OCI-LY3 (cell line): Measurements from ENCODE around the gene RTP5.
"Not testable (repeated sequence)": the region's sequence is repeated elsewhere in the genome, so short reads cannot be mapped to it uniquely, and the experiment has no call there.

Experiments used
- H2AFZ ChIP-seq: fragments of 200-600, 300-600 bp; shearing (Covaris generic); 2 replicates; pipeline ENCODE4 v1.6.0; 2014; ENCODE audit warnings: antibody characterized with exemption, low read depth, low read length
- H3K27ac ChIP-seq: fragments of 200-600, 300-600 bp; sonication (generic); 2 replicates; pipeline ENCODE4 v1.5.1; 2014; ENCODE audit warnings: mild to moderate bottlenecking, low read length, moderate library complexity, mixed read lengths
- H3K27me3 ChIP-seq: fragments of 200-600, 300-600 bp; sonication (generic); 2 replicates; pipeline ENCODE4 v1.6.1; 2014; ENCODE audit warnings: low read depth, low read length, mixed read lengths
- H3K36me3 ChIP-seq: fragments of 200-600, 300-600 bp; sonication (generic); replicated peaks from 2 replicates; pipeline ENCODE3; 2014; ENCODE audit warnings: low read depth, low read length, mixed read lengths
- H3K4me1 ChIP-seq: fragments of 300-600, 200-600 bp; sonication (generic); 2 replicates; pipeline ENCODE4 v1.6.1; 2014; ENCODE audit warnings: low read length, mixed read lengths
- H3K4me2 ChIP-seq: fragments of 200-600, 300-600 bp; sonication (generic); 2 replicates; pipeline ENCODE4 v1.6.1; 2014; ENCODE audit warnings: low read length, mixed read lengths
- H3K4me3 ChIP-seq: fragments of 300-600, 200-600 bp; sonication (generic); 2 replicates; pipeline ENCODE4 v1.5.1; 2014; ENCODE audit warnings: antibody characterized with exemption, mild to moderate bottlenecking, low read length, moderate library complexity
- H3K79me2 ChIP-seq: fragments of 300-600, 200-600 bp; shearing (Covaris generic); 2 replicates; pipeline ENCODE4 v1.6.1; 2014; ENCODE audit warnings: mild to moderate bottlenecking, low read length, mixed read lengths
- H3K9ac ChIP-seq: fragments of 300-600, 200-600 bp; shearing (Covaris generic); 2 replicates; pipeline ENCODE4 v1.6.0; 2014; ENCODE audit warnings: mild to moderate bottlenecking, low read length, moderate library complexity
- H3K9me3 ChIP-seq: fragments of 200-600, 300-600 bp; shearing (Covaris generic); 2 replicates; pipeline ENCODE4 v1.6.1; 2014; ENCODE audit warnings: low read length, mixed read lengths; ENCODE audit not compliant: insufficient read depth
- H4K20me1 ChIP-seq: fragments of 200-600, 300-600 bp; sonication (generic); 2 replicates; pipeline ENCODE4 v1.6.1; 2016; ENCODE audit warnings: low read length, mixed read lengths; ENCODE audit not compliant: insufficient read depth
- CTCF ChIP-seq: fragments of 200-600, 300-600 bp; sonication (generic); IDR thresholded peaks from 2 replicates; pipeline ENCODE4 v1.5.1; 2014; ENCODE audit warnings: antibody characterized with exemption, low read length, low read depth
- EZH2phosphoT487 ChIP-seq: fragments of 200-600 bp; shearing (Covaris generic); IDR thresholded peaks from 2 replicates; pipeline ENCODE4 v1.6.1; 2018; ENCODE audit warnings: antibody characterized with exemption, mixed run types, low read depth

The RTP5 gene

GRCh38 chr2:241874277-241874925 lies 4.9 kb downstream of the RTP5 start:
- no peak overlapping the region for H3K4me2 ChIP-seq
- no peaks in the 10 kb centered on the region for H3K79me2 ChIP-seq
- TF ChIP-seq EZH2phosphoT487 (no peak), CTCF (no peak)
- no peak overlapping the region for H2AFZ ChIP-seq
- peaks cover 11% of the 10 kb centered on the region for H3K4me1 ChIP-seq
- no peak overlapping the region for H3K4me3 ChIP-seq
- H3K27ac ChIP-seq: no peak overlapping the region
- H3K9ac ChIP-seq: no peak overlapping the region
- no peaks in the 10 kb centered on the region for H3K9me3 ChIP-seq
- H3K36me3 ChIP-seq: no peaks in the 10 kb centered on the region
- peaks cover 4% of the 10 kb centered on the region; the same call in 1 of the 2 replicates for H3K27me3 ChIP-seq
- H4K20me1 ChIP-seq: no peaks in the 10 kb centered on the region

DNA sequence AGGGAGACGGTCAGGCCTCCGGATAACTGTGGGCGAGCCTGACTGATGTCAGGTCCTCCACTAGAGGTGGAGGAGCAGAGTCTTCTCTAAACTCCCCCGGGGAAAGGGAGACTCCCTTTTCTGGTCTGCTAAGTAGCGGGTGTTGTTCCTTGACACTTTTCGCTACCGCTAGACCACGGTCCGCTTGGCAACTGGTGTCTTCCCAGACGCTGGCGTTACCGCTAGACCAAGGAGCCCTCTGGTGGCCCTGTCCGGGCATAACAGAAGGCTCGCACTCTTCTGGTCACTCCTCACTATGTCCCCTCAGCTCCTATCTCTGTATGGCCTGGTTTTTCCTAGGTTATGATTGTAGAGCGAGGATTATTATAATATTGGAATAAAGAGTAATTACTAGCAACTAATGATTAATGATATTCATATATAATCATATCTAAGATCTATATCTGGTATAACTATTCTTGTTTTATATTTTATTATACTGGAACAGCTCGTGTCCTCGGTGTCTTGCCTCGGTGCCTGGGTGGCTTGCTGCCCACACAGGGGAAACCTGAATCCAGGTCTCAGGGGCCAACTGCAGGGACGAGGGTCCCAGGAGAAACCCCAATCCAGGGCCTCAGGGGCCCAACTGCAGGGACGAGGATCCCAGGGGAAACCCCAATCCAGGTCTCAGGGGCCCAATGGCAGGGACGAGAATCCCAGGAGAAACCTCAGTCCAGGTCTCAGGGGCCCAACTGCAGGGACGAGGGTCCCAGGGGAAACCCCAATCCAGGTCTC lies 6.4 kb downstream of the RTP5 start:
- not testable (repeated sequence) for H3K4me3 ChIP-seq, H3K79me2 ChIP-seq, H3K27ac ChIP-seq, H2AFZ ChIP-seq, H3K27me3 ChIP-seq, H3K36me3 ChIP-seq, H3K9ac ChIP-seq, H3K9me3 ChIP-seq, H4K20me1 ChIP-seq
- Histone ChIP-seq H3K4me1 (peaks cover 24% of the 10 kb centered on the region), H3K4me2 (peak overlapping the region; percentile 49)
- TF ChIP-seq CTCF: peak; percentile 29

- Histone ChIP-seq H3K36me3 (no peaks in the 10 kb centered on the region), H4K20me1 (no peaks in the 10 kb centered on the region), H3K9me3 (no peaks in the 10 kb centered on the region), H3K79me2 (no peaks in the 10 kb centered on the region), H3K4me3 (no peak overlapping the region), H3K27ac (no peak overlapping the region), H3K4me2 (peak overlapping the region; percentile 32; the same call in 1 of the 2 replicates), H3K4me1 (peaks cover 25% of the 10 kb centered on the region), H3K9ac (no peak overlapping the region), H3K27me3 (no peaks in the 10 kb centered on the region), H2AFZ (no peak overlapping the region)
- TF ChIP-seq CTCF (no peak), EZH2phosphoT487 (no peak)
Observed at GRCh38 chr2:241876528-241877196, 7.1 kb downstream of the RTP5 start.

DNA sequence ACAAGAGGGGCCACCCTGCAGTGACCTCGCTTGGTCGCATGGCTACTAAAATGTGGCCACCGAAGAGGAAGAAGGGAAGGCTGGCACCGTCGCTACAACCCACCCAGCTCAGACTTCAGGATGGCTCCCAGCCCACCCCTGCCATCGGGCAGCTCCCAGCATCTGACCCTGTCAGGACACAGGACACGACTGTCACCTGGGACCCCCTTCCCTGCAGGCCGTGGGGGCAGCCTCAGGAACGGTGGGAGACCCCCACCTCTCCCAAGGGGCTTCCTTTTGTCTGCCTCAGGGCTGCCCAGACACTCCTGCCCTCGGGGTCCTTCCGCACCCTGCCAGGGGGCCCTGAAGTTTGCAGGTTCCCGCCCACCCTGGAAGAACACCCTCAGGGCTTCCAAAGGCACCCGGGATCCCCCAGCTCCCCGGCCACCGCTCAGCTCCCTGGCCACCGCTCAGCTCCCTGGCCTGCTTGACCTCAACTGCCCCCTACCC lies 7.7 kb downstream of the RTP5 start:
- H3K4me3 ChIP-seq: no peak overlapping the region
- H3K9me3 ChIP-seq: no peaks in the 10 kb centered on the region
- H3K27me3 ChIP-seq: no peaks in the 10 kb centered on the region
- H2AFZ ChIP-seq: no peak overlapping the region
- TF ChIP-seq CTCF (no peak), EZH2phosphoT487 (no peak)
- peaks cover 26% of the 10 kb centered on the region for H3K4me1 ChIP-seq
- H3K27ac ChIP-seq: no peak overlapping the region
- no peak overlapping the region for H3K4me2 ChIP-seq
- no peaks in the 10 kb centered on the region for H4K20me1 ChIP-seq
- H3K9ac ChIP-seq: no peak overlapping the region
- no peaks in the 10 kb centered on the region for H3K79me2 ChIP-seq
- no peaks in the 10 kb centered on the region for H3K36me3 ChIP-seq
